HG02623 (cell line): ENCODE results near the gene MAVS.
"Not testable (repeated sequence)": the region's sequence is repeated elsewhere in the genome, so short reads cannot be mapped to it uniquely, and the experiment has no call there.

Experiments used
- ATAC-seq: cut with Tn5 transposase; IDR thresholded peaks from one replicate; pipeline ENCODE4 v1.9.1; 2021; ENCODE audit warnings: moderate library complexity; ENCODE audit not compliant: unreplicated experiment

Gene MAVS

DNA sequence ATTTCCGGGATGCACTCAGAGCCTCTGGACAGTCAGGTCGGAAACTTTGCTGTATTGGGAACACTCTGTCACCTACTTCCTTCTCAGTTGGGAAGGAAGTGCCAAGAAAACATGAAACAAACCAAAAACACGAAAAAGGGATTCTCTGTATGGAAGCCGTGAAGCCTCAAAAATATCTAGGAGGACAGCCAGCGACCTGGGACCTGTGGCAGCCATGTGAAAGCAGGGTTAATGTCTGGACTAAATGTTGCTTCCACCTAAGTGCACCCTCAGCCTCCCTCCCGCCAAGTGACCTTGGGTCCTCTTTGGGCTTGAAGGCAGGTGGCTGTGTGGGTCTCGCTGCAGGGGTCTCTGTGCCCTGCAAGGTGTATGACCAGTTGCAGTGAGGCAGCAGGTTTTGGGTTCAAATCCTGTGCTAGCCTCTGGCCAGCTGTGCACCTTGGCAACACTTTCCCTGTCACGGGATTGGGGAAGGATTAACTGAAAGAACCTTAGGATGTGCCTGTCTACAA lies 851 bp downstream of the MAVS start:
- ATAC-seq = no peak

DNA sequence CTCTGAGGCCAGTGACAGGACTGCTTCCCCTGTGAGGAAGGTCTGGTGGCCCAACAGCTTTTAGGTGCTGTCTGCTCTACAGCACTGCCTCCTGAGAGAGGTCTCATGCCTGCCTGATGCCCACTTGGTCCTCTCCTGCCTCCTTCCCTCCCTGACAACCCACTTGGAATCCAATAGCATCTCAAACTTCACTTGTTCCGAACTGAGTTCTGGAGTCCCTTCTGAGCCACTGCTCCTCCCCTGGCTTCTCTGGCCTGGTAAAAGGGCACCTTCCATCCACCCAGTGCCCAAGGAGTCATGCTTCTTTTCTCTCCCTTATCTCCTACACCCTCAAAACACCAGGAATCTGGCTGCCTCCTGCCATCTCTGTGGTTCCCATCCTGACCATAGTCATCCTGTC lies 1.9 kb downstream of the MAVS start:
- ATAC-seq = no peak

DNA sequence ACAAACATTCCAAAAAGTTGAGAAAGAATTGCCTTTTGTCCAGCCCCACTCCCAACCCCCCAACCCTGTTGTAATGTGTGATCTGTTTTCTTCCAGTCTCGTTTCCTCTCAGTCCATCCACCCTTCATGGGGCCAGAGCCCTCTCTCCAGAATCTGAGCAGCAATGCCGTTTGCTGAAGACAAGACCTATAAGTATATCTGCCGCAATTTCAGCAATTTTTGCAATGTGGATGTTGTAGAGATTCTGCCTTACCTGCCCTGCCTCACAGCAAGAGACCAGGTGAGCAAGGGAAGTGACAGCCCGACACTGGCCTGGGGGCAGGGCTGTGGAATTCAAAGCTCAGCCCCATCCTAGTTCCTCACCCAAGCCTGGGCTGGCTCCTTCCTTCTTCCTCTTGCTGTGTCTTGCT lies 7.8 kb downstream of the MAVS start:
- no peak for ATAC-seq

DNA sequence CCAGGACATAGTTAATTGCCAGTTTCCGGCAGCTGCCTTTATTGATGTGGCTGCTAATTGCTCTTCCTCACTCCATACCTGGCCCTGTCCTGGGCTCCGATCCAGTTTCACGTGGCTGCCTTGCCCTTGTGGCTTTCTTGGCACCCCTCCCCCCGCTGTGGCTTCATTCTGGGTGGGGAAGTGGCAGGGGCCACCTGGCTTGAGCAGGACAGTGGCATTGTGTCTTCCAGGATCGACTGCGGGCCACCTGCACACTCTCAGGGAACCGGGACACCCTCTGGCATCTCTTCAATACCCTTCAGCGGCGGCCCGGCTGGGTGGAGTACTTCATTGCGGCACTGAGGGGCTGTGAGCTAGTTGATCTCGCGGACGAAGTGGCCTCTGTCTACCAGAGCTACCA lies 10.8 kb downstream of the MAVS start:
- ATAC-seq = no peak

DNA sequence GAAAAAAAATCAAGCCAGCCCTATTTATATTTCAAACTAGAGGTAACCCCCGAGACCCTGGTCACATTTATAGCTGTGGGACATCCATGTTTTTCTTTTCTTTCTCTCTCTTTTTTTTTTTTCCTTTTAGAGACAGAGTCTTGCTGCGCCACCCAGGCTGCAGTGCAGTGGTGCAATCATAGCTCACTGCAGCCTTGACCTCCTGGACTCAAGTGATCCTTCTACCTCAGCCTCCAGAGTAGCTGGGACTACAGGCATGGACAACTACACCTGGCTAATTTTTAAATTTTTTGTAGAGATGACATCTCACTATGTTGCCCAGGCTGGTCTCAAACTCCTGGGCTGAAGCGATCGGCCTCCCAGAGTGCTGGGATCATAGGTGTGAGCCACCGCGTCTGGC lies 12.1 kb downstream of the MAVS start:
- ATAC-seq = no peak

DNA sequence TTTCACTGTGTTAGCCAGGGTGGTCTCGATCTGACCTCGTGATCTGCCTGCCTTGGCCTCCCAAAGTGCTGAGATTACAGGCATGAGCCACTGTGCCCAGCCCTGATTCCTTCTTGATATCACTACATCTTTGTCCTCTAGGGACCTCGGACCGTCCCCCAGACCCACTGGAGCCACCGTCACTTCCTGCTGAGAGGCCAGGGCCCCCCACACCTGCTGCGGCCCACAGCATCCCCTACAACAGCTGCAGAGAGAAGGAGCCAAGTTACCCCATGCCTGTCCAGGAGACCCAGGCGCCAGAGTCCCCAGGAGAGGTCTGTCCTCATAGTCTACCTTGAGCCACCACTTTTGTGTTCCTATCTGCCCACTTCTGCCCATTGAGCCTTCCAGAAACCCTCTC lies 14.6 kb downstream of the MAVS start:
- ATAC-seq = no peak

DNA sequence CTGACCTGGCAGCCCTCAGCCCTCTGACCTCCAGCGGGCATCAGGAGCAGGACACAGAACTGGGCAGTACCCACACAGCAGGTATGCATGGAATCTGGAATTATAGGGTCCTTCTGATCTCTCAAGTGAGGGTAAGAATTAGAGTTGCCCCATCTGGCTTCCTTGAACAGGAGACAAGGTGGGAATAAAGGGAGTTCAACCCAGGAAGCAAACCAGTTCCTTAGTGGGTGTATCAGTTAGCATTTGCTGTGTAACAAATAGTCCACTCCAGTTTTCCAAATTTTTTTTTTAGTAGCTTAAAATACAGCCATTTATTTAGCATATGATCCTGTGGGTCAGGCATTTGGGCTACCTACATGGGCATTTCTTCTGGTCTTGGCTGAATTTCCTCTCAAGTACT lies 15.7 kb downstream of the MAVS start:
- ATAC-seq = no peak

DNA sequence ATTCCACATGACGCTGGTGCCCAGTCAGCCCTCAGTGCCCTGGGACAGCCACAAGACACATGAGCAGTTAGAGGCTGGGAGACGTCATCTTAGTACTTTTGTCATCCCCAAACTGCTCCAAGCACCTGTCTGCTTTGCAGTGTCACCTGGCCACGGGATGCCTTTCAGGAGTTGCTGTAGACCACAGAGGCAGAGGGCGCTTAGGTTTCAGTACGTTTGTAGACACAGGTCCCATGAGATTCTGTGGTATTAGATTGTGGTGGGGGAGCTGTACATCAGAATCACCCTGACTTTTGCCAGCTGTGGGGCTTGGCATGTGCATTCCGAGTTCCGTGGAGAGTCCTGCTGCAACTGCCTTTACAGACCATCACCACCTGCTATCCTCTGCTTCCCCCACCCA lies 16.7 kb downstream of the MAVS start:
- ATAC-seq = no peak

DNA sequence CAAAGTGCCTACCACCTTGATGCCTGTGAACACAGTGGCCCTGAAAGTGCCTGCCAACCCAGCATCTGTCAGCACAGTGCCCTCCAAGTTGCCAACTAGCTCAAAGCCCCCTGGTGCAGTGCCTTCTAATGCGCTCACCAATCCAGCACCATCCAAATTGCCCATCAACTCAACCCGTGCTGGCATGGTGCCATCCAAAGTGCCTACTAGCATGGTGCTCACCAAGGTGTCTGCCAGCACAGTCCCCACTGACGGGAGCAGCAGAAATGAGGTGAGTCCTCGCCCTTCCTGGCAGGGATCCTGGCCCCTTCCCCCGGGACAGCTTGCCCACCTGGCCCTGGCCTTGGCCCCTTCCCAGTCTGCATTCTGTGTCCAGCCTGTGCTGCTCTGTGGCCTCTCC lies 17.9 kb downstream of the MAVS start:
- no peak for ATAC-seq

DNA sequence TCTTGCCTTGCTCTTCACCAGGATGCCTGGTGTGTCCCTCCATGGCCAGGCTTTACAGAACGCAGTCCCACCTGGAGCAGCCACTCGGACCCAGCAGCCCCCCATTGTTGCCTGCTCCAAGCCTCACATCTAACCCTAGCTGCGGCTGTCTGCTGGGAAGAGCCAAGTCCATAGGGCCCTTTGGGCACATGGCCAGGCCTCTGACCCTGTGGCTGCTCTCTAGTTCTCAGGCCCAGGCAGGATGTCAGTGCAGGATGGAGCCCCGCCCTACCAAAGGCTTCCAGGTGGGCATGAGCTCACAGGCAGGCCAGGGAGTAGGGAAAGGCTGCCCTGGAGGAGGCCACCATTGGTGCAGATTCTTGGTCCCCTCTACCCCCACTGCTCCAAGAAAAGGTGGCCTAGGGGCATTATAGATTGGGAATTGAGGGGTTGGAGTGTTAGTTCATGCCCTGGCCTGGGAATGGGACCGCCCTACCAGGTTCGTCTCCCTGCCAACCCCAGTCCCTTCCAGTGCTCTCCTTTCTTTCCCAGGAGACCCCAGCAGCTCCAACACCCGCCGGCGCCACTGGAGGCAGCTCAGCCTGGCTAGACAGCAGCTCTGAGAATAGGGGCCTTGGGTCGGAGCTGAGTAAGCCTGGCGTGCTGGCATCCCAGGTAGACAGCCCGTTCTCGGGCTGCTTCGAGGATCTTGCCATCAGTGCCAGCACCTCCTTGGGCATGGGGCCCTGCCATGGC lies 18.7 kb downstream of the MAVS start:
- ATAC-seq = no peak

DNA sequence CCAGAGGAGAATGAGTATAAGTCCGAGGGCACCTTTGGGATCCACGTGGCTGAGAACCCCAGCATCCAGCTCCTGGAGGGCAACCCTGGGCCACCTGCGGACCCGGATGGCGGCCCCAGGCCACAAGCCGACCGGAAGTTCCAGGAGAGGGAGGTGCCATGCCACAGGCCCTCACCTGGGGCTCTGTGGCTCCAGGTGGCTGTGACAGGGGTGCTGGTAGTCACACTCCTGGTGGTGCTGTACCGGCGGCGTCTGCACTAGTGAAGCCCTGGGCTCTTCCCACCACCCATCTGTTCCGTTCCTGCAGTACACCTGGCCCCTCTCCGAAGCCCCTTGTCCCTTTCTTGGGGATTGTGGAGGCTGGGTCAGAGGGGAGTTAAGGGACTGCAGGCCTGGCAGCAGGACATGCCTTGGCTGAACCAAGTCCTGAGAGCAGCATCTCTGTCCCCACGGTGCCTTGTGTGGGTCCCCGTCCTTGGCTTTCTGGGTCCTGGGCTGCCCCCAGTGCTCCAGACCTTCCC lies 19.3 kb downstream of the MAVS start:
- ATAC-seq = no peak

DNA sequence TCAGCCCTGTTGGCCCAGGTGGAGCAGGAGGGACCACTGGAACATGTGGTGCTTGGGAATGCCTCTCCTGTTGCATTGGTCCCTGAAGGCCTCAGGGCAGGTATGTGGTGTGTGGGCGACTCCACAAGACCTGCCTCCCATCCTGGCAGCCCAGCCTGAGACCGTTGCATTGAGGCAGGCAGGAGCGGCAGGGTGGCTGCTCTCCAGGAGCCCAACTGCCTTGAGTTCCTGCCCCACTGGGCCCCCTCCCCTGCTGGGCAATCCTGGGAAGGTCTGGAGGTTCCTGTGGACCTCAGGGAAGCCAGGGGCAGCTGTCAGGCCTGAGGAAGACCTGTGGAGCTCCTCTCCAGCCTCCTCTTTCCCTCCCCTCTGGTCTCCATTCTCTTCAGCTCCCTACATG lies 19.8 kb downstream of the MAVS start:
- ATAC-seq = no peak

DNA sequence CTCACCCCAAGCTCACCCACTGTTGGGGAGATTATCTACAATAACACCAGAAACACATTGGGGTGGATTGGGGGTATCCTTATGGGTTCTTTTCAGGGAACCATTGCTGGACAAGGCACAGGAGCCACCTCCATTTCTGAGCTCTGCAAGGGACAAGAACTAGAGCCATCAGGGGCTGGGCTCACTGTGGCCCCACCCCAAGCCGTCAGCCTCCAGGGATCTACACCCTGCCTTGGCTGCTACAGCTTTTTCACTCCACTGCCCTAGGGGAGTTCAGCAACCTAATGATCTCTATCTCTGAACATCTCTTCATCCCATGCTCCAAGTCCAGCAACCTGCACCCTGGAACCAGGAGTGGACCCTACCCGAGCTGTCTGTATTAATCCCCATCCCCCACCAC lies 21.2 kb downstream of the MAVS start:
- ATAC-seq = no peak

DNA sequence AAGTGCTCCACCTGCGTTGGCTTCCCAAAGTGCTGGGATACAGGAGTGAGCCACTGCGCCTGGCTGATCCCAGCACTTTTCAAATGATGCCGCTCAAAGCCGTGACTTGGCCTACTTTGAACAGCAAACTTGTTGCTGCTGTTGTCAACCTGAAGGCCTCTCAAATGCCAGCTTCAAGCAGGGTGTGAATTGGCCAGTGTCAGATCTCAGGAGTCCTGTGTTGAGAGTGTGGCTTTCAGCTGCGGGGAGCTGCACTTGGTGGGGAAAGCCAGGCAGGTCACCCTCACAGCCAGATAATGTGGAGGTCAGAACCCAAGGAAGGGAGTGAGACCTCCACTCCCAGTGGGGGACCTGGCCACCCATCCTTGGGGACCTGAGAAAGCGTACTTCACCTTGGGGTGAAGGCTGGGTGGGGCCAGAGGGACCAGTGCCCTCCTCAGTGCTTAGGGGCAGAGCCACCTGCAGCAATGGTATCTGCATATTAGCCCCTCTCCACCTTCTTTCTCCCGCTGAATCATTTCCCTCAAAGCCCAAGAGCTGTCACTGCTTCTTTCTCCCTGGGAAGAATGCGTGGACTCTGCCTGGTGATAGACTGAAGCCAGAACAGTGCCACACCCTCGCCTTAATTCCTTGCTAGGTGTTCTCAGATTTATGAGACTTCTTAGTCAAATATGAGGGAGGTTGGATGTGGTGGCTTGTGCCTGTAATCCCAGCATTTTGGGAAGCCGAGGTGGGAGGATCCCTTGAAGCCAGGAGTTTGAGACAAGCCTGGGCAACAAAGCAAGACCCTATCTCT lies 23.4 kb downstream of the MAVS start:
- ATAC-seq = no peak

DNA sequence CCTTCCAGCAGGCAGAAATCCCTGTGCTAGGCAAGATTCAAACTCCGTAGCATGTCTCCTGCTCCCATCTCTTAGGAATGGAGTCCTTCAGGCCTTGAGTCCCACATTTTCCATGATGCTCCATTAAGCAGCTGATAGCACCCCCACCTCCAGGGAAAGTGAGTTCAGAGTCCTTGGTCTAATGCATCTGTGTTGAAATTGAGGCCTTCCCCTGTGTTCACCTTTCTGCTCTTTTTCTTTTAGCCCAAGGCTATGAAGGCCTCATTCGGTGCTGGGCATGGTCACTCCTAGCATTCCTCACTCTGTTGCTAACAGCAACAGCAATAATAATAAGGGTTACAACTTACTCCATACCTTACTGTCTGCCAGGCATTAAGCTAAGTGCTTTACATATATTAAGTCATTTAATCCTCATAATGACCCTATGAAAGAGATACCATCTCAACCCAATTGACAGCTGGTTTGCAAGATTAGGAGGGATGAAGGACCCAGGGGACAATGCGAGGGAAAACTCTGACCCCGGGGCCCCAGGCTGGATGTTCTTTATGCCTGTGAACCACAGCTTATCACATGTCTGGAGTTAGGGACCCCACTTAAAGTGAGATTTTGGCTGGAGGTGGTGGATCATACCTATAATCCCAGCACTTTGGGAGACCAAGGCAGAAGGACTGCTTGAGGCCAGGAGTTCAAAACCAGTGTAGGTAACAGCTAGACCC lies 25.1 kb downstream of the MAVS start:
- no peak for ATAC-seq

DNA sequence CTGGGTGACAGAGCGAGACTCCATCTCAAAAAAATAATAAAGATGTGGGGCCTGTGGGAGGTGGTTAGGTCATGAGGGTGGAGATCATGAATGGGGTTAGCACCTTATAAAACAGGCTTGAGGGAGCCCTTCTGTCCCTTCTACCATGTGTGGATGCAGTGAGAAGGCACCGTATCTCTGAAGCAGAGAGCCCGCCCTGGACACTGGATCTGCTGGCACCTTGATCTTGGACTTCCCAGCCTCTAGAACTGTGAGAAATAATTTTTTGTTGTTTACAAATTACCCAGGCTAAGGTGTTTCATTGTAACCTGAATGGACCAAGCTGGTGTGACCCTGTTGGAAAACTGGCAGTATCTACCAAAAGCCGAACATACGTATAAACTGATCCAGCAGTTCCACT lies 26.9 kb downstream of the MAVS start:
- no peak for ATAC-seq

DNA sequence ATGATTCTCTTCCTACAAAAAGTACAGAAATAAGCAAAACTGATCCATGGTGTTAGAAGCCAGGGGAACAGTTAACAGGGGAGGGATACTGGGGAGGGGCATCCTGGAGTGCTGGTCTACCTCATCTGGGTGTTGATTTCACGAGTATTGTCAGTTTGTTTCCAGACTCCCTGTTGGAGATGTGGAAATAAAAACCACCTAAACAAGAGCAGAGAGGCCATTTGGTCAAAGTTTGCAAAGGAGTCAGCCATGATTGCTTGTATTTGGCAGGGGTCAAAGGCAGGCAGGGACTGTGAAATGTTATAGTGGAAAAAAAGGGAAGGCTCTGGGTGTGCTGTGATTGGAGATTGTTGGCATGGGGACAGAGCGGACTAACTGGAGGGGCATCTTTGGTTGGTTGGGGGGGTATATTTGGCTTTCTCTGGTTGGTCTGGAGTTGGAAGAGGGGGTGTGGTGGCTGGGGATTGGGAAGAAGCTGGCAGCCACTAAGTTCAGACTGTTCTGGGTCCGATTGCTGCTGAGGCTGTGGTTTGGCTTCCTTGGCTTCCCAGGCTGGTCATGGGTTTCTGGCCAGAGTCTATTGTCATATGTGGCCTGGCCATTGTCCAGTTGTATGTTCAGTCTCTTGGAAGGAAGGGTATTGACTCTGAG lies 27.7 kb downstream of the MAVS start:
- ATAC-seq = no peak

DNA sequence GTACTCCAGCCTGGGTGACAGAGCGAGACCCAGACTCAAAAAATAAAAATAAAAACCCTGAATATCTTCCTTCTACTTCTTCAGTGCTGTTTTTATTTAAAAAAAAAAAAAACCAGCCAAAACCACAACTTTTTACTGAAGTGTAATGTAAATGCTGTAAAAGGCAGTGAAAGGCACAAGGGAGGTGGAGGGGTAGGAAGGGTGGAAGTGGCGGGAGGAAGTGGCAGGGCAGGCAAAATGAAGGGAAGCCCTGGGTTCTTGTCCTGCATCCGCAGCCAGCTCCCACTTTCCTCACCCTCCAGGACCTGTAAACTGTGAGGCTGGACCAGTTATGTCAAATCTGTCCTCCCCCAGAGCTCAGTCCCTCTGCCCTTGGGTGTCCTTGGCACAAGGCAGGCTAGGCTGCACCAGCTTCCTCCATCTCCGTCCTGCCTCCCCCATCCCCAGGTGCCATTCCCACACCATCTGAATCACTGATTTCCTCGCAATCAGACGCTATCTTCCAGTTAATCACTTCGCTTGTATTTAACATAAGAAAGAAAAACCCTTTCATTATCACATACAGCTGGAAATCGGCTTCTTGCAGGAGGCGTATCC lies 28.8 kb downstream of the MAVS start:
- no peak for ATAC-seq

DNA sequence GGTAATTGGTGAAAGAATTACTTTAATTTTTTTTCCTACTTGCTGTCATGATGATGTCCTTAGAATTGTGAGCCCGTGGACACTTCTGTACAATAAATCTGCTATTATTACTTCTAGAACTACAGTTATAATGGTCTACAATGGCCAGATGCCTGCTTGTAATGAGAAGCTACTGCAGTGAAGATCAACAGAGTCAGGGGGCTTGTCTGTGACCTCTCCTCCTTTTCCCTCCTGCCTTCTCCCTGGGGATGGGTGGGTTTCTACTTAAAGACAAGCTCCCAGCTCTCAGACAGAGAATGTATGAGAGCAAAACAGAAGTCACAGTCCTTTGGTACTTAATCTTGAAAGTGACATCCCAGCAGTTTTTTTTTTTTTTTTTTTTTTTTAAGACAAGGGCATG lies 29.4 kb downstream of the MAVS start:
- ATAC-seq = no peak

DNA sequence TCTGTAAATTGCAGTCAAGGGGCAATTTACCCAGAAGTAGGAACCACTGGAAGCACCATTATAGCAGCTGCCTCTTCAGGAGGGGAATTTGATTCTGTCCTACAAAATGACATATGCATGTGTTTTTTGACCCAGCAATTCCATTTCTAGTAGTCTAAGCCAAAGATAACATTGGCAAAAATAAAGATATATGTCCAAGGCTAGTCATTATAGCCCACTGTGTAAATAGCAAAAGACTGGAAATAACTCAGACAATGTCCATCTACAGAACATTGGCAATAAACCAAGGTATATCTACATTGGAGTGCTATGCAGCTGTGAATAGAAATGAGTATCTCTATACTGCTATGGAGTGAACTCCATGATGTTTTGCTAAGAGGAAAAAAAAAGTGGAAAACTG lies 30.0 kb downstream of the MAVS start:
- no peak for ATAC-seq

DNA sequence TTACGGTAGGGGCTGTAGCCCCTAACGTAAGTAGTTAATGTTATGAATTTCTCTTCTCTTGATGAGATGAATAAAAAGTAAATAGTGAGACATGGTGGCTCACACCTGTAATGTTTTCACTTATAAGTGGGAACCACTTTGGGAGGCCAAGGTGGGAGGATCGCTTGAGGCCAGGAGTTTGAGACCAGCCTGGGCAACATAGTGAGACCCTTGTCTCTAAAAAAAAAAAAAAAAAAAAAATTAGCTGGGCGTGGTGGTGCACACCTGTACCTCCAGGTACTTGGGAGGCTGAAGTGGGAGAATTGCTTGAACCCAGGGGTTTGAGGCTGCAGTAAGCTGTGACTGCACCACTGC lies 32.3 kb downstream of the MAVS start:
- not testable (repeated sequence) for ATAC-seq
